NK-92 (cell line): ENCODE data around the gene HLF.

Experiments used
- DNase-seq: peaks from one replicate; lab custom pipeline; 2025; ENCODE audit not compliant: unreplicated experiment; lab: John Stamatoyannopoulos, UW

Gene HLF

GRCh38 chr17:55254375-55254774 is 10.4 kb upstream of the HLF start:
- DNase-seq, result no peak

DNA sequence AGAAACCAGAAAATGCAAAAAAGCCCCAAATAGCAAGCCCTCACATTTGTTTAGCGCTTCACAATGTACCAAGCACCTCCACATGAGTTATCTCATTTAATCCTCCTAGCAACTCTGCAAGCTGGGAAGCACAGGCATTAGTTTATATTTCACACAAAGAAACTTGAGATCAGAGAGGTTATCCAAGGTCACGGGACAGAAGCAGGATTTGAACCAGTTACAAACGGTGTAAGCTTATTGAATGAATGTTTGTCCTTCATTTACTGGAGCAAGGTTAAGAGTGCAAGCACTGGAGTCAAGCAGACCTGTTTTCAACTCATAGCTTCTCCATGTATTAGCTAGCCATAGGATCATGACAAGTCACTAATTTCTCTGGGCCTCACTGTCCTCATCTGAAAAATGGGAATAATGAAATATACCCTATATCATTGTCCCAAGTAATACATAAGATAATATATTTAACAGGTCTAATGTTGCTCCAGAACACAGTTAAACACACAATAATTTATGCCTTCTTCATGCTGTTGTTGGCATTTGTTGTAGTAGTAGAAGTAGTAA is 6.1 kb upstream of the HLF start:
- DNase-seq, result no peak

DNA sequence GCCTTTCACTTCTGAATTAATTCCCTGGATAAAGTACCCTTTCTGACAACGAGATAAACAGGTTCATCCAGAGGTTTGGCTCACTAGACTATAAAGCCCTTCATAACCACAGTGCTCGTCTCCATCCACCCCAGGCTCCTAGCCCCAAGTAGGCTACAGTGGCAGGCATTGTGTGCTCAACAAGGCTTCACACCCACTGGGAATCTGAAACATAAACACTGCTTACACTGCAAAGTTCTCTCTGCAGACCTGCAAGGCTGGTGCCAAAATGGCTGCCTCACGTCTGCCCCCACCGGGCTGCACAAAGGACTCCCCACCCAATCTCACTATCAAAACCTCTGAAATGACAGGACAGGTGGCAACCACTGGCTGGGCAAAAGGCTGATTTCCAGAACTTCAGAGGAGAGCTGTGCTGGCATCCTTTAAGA is 5.1 kb upstream of the HLF start:
- no peak for DNase-seq

DNA sequence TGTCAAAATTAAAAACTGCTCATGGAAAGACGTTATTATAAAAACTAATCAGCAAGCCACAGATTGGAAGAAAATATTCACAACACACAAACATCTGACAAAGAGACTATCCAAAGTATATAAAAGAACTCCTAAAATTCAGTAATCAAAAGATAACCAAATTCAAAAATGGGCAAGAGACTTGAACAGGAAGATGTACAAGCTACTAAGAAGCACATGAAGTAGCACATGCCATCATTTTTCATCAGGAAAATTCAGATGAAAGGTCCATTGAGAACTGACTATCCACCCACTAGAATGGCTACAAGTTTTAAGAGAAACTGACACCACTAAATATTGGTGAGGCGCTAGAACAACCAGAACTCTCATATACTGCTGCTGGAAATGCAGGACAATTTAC is 3.4 kb upstream of the HLF start:
- DNase-seq, result no peak

GRCh38 chr17:55263569-55264277 is 1.0 kb upstream of the HLF start:
- DNase-seq, result no peak

GRCh38 chr17:55264278-55264644 is 499 bp upstream of the HLF start:
- no peak for DNase-seq

DNA sequence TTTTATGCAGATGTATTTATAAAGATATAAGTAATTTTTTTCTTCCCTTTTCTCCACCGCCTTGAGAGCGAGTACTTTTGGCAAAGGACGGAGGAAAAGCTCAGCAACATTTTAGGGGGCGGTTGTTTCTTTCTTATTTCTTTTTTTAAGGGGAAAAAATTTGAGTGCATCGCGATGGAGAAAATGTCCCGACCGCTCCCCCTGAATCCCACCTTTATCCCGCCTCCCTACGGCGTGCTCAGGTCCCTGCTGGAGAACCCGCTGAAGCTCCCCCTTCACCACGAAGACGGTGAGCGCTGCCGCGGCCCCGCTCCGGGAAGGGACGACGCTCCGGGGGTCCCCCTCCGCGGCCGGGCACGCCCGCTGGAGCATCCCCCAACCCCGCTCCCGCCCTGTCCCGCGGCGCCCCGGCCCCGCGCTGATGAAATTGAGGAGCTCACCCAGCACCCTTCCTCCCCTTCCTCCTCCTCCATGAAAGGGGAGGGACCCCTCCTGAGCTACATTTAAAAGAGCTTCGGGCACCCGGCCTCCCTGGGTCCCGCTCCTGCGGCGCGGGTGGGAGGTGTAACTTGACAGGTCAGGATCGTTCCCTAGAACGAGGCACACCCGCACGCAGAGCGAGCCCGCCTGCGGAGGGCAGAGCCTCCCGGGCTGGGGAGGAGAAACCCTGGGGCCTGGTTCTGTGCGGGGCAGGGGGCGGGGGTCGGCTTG is 706 bp downstream of the HLF start:
- no peak for DNase-seq

DNA sequence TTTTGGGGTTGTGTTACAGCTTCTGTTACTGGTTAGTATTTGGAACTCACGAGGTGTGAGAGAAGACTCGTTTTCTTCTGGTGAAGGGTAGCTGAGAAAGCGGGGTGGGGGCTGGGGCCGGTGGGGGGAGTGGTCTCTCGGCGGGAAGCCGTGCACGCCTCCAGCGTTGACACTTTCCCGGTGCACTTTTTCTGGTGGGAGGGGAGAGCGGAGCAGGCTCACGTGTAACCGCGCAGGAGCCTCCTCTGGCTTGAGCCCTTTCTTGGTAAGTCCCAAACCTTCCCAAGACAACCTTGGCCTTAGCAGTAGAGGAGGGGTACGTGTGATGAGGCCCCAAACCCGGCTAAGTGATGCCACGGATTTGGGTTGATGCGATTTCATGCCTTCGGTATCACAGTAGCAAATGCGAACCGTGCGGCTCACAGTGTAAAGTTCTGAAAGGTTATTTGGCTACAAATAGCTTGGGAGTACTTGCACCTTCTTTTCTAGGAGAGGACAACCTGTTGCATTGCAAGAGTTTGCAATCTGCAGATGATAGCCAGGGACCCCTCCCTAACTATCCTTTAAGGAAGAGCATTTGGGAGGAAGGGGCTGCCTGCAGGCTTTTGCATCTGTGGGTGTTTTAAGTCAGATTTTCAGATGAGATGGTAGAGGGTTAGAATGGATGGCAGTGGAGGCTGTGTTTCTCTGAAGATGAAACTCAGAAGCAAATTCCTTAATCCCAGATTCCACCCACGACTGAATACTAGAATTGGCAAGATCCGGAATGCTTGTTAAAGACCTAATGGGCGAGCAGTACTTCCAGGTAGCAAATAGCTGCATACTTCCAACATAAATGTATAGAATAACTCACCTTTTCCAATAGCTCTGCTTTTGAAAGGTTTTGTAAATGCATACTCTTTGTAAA is 1.5 kb downstream of the HLF start:
- no peak for DNase-seq

DNA sequence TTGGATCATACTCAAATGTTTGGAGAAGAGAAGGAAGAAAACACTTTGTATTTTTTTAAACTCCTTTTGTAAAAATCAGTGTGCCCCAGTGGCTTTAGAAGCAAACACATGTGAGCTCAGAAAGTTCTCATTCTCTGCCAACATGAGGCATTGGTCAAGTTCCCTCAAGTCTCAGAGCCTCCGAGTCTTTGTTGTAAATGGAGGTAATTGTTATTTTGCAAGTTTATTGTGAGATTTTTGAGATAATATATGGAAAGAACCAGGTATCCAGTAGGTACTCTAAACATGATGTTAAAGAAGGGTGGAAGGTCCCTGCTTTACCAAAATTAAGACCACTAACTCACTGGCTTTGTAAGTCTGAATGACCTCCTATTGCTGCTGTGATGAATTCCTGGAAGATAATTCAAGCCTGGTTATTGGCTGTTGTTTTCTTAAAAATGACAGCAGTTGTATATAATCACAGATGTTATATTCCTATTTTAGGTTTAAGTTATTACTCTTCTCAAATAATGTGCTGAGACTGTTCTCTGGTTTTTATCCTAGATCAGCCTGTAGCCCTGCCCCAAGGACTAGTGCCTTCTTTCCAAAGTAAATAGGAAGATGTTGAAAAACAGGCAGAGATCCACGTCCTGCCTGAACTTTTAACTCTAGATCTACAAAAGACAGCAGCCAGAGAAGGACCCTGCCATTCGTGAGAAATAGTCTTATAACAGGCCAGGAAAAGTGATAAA is 2.4 kb downstream of the HLF start:
- DNase-seq, result no peak

DNA sequence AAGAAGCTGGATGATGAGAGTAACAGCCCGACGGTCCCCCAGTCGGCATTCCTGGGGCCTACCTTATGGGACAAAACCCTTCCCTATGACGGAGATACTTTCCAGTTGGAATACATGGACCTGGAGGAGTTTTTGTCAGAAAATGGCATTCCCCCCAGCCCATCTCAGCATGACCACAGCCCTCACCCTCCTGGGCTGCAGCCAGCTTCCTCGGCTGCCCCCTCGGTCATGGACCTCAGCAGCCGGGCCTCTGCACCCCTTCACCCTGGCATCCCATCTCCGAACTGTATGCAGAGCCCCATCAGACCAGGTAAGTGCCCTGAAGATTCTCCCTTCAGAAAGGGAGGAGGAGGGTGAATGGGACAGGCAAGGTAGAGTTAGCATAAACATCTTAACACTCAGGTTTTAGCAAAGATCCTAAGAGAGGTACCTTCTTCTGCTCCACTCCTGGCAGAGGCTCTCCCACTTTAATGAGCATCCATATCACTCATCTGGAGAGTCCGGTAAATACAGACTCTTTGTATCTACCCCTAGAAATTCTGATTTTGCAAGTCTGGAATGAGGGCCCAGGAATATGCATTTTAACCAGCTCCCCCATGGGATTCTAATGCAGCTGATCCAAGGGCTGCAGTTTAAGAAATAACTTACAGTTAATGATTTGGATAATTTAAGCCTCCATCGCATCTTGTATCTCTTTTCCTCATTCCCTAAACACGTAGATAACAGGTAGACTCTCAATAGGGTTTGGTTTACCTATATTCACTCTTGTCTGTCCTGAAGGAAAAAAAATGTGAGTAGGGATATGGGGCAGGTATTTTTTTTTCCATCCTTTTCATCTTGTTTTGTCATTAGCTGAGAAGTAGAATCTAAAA is 3.3 kb downstream of the HLF start:
- no peak for DNase-seq

- DNase-seq, result no peak
Observed at GRCh38 chr17:55268649-55269480, 4.1 kb downstream of the HLF start.

DNA sequence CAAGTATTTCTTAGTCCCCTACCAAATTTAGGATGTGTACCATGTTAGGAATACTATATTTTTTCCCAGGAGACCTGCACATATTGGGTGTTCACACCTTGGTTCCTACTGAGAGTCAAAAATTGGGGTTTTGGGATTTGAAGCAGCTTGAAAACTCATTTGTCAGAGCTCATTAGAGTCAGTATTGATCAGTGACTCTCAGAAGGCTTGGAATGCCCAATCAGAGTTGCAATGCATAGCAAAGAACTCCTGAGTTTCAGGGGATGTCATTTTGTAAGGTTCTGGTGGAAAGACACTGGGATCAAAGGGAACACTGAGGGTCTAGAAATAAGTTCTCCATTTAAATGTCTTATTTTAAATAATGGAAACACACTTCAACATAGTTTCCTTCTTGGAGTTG is 5.1 kb downstream of the HLF start:
- DNase-seq, result no peak

DNA sequence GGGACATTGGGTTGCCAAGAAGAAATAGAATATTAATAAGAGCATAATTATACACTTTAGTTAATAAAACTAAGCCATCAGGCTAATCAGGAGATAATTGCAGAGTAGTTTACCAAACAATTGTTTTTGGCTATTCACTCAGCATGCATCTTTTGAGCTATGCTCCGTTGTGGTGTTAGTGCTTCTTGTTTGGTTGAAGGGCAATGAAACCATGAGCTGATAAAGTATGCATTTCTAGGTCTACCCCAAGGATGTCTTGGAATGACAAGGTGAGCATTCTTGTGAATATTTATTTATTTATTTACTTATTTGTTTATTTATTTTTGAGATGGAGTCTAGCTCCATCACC is 6.4 kb downstream of the HLF start:
- DNase-seq, result no peak

GRCh38 chr17:55271958-55272710 is 7.4 kb downstream of the HLF start:
- DNase-seq, result no peak

- DNase-seq, result no peak
Observed at GRCh38 chr17:55272711-55273578, 8.2 kb downstream of the HLF start.

DNA sequence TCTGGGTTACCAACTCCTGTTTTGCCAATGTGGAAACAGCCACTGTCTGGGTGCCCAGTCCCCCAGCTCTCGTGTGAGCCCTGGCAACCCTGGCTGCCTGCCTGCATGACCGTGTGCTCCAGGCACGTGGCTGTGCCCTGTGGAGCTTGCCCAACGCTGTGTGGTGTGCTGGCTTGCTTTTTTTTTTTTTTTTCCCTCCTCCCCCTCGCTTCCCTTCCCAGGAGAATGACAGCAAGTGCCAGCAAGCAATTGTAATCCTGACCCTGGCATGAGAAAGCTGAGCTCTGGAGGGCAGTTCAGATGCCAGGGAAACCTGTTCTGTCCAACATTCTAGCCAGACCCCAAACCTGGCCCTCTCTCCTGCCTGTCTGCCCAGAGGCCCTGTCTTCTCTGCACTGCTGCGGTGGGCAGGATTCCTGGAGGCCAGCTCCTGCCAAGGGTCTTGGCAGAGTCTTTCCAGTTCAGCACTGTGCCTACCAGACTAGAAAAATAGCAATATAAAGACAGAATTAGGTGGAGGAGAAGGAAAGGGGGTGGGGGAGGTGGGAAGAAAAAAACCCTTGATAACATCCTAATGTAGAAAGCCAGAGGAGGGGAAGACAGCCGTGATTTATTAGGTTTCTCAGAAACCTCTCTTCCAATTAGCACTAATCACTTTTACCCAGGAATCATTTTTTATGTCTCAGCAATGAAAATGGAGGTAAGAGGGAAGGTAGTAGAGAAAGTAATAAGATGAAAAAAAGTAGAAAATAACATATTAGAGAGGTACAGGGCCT is 9.0 kb downstream of the HLF start:
- DNase-seq, result no peak
